Peyer's patch (tissue), 4 donors: ENCODE data around the gene MXRA8. TPM values are rescaled to one million over a fixed set of nuclear protein-coding genes. Genes with fewer than 3 reads are reported as not detected.

ENCODE experiments used
- DNase-seq, 3 donors: peaks; one replicate each; pipeline ENCODE4 v3.0.0-alpha.2; 2017 to 2019
- H3K27ac ChIP-seq, 4 donors: fragments of 200-600 bp; sonication (generic); one replicate each; pipeline ENCODE4 v1.5.1; 2016 to 2019
- H3K27me3 ChIP-seq, 2 donors: fragments of 200-600 bp; sonication (generic); one replicate each; pipeline ENCODE4 v1.5.1; 2019
- H3K36me3 ChIP-seq, 3 donors: fragments of 200-600 bp; sonication (generic); one replicate each; pipeline ENCODE4 v1.5.1; 2016 to 2019
- H3K4me1 ChIP-seq, 4 donors: fragments of 200-600 bp; sonication (generic); one replicate each; pipeline ENCODE4 v1.5.1; 2016 to 2019
- H3K4me3 ChIP-seq, 4 donors: fragments of 200-600 bp; sonication (generic); 1 replicate in 3 of 4; 2 replicates in 1 of 4; pipeline ENCODE4 v1.5.1; 2016 to 2019; ENCODE audit warnings: mild to moderate bottlenecking in 1 of 4
- H3K9me3 ChIP-seq, 4 donors: fragments of 200-600 bp; sonication (generic); one replicate each; pipeline ENCODE4 v1.5.1; 2016 to 2019; ENCODE audit warnings: mild to moderate bottlenecking in 1 of 4
- POLR2A ChIP-seq, 2 donors: fragments of 450-650 bp; IDR thresholded peaks; one replicate each; pipeline ENCODE4 v1.5.1; 2017; ENCODE audit warnings: antibody characterized with exemption in 2 of 2, mild to moderate bottlenecking in 2 of 2, moderate library complexity in 2 of 2
- total RNA-seq, 4 donors: library from RNA; depleted of rRNA; stranded (reverse); fragments of >200 nt; gene quantifications; one replicate each; pipeline ENCODE4 v1.1.0, GENCODE V29; 2016
- TF ChIP-seq, protein P1 (sequence below), 6 experiments: fragments of 450-650 bp in 4 of 6; fragments of 200-600 bp in 2 of 6; sonication (generic) in 1 of 6; IDR thresholded peaks; one replicate each; pipeline ENCODE4 v1.5.1; 2017 to 2019; ENCODE audit warnings: antibody characterized with exemption in 6 of 6, mild to moderate bottlenecking in 3 of 6, moderate library complexity in 1 of 6

Gene MXRA8
- total RNA-seq, 4 donors from 2014 or later = 11.7 to 56.1 (median 35.6) TPM

- Histone ChIP-seq H3K9me3 (no peaks in the 10 kb centered on the region), H3K4me1 (peaks cover 0 to 23% (median 18%) of the 10 kb centered on the region in 4 donors), H3K36me3 (peaks cover 0 to 57% (median 0%) of the 10 kb centered on the region in 3 donors), H3K4me3 (no peak overlapping the region), H3K27me3 (no peaks in the 10 kb centered on the region), H3K27ac (no peak overlapping the region)
- DNase-seq = no peak
- TF ChIP-seq, protein P1, sequence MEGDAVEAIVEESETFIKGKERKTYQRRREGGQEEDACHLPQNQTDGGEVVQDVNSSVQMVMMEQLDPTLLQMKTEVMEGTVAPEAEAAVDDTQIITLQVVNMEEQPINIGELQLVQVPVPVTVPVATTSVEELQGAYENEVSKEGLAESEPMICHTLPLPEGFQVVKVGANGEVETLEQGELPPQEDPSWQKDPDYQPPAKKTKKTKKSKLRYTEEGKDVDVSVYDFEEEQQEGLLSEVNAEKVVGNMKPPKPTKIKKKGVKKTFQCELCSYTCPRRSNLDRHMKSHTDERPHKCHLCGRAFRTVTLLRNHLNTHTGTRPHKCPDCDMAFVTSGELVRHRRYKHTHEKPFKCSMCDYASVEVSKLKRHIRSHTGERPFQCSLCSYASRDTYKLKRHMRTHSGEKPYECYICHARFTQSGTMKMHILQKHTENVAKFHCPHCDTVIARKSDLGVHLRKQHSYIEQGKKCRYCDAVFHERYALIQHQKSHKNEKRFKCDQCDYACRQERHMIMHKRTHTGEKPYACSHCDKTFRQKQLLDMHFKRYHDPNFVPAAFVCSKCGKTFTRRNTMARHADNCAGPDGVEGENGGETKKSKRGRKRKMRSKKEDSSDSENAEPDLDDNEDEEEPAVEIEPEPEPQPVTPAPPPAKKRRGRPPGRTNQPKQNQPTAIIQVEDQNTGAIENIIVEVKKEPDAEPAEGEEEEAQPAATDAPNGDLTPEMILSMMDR (IDR thresholded peaks at IDR 0.05) = no peak
- TF ChIP-seq POLR2A (IDR thresholded peaks at IDR 0.05) = no peak
These were observed 46.9 kb downstream of the MXRA8 start for GRCh38 chr1:1311107-1312104.

DNA sequence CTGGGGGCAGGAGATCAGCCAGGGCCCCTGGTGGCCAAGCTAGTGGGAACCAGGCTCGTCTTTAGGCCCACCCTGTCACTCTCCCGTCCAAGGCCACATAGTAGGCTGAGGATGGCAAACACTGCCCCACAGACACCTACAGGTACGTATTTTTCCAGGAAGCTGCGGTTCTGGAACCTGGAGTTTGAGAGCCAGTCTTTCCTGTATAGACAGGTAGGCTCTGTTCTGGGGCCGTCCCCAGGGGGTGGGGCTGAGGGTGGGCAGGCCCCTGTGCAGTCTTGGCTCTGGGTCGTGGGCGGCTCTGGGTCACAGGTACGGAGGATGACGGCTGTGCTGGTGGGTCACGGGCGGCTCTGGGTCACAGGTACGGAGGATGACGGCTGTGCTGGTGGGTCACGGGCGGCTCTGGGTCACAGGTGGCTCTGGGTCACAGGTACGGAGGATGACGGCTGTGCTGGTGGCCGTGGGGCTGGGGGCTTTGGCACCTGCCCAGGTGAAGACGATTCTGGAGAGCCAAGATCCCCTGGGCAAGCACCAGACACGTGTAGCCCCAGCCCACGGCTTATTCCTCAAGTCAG lies 47.8 kb downstream of the MXRA8 start:
- Histone ChIP-seq H3K9me3 (no peaks in the 10 kb centered on the region), H3K27me3 (no peaks in the 10 kb centered on the region), H3K36me3 (peaks cover 0 to 53% (median 0%) of the 10 kb centered on the region in 3 donors), H3K27ac (peak overlapping the region in 1 of 4 donors; percentile 94), H3K4me3 (no peak overlapping the region), H3K4me1 (peaks cover 4 to 31% (median 26%) of the 10 kb centered on the region in 4 donors)
- TF ChIP-seq POLR2A (IDR thresholded peaks at IDR 0.05) = no peak
- TF ChIP-seq, protein P1 (IDR thresholded peaks at IDR 0.05) = no peak
- no peak for DNase-seq

GRCh38 chr1:1310109-1310385 lies 48.3 kb downstream of the MXRA8 start:
- peak overlapping the region in 1 of 4 donors; percentile 94 for H3K27ac ChIP-seq
- no peaks in the 10 kb centered on the region for H3K9me3 ChIP-seq
- H3K4me3 ChIP-seq = peak overlapping the region in 1 of 4 donors; percentile 96
- H3K27me3 ChIP-seq = no peaks in the 10 kb centered on the region
- H3K4me1 ChIP-seq = peaks cover 9 to 37% (median 30%) of the 10 kb centered on the region in 4 donors
- TF ChIP-seq POLR2A (IDR thresholded peaks at IDR 0.05) = no peak
- TF ChIP-seq, protein P1 (IDR thresholded peaks at IDR 0.05) = no peak
- H3K36me3 ChIP-seq = peaks cover 0 to 50% (median 0%) of the 10 kb centered on the region in 3 donors
- no peak for DNase-seq

- Histone ChIP-seq H3K4me1 (peaks cover 12 to 42% (median 35%) of the 10 kb centered on the region in 4 donors), H3K27ac (peak overlapping the region; percentile 89 to 94 (median 92)), H3K27me3 (no peaks in the 10 kb centered on the region), H3K9me3 (no peaks in the 10 kb centered on the region), H3K36me3 (peaks cover 0 to 44% (median 0%) of the 10 kb centered on the region in 3 donors), H3K4me3 (peak overlapping the region; percentile 77 to 96 (median 83))
- TF ChIP-seq POLR2A (IDR thresholded peaks at IDR 0.05) = no peak
- TF ChIP-seq, protein P1 (IDR thresholded peaks at IDR 0.05) = no peak
- peak in 2 of 3 donors; percentile 60 to 72 for DNase-seq
These were observed 48.9 kb downstream of the MXRA8 start for GRCh38 chr1:1309251-1310108.

- peaks cover 12 to 49% (median 38%) of the 10 kb centered on the region in 4 donors for H3K4me1 ChIP-seq
- no peaks in the 10 kb centered on the region for H3K9me3 ChIP-seq
These were observed 49.6 kb downstream of the MXRA8 start for GRCh38 chr1:1308756-1309250.

More at GRCh38 chr1:1308756-1309250, 49.6 kb downstream of the MXRA8 start:
- H3K27me3 ChIP-seq = no peaks in the 10 kb centered on the region
- H3K4me3 ChIP-seq = peak overlapping the region; percentile 77 to 96 (median 83)
- no peak for TF ChIP-seq POLR2A (IDR thresholded peaks at IDR 0.05)
- TF ChIP-seq, protein P1 (IDR thresholded peaks at IDR 0.05) = no peak
- H3K27ac ChIP-seq = peak overlapping the region; percentile 89 to 94 (median 92)
- DNase-seq = peak in 1 of 3 donors; percentile 68
- H3K36me3 ChIP-seq = peaks cover 0 to 38% (median 0%) of the 10 kb centered on the region in 3 donors
